OCI-LY1 (cell line): Measurements from ENCODE around the gene ABR.

Source experiments
- CTCF ChIP-seq: fragments of 200-600 bp; sonication (generic), shearing (Covaris generic); IDR thresholded peaks from 2 replicates; pipeline ENCODE4 v1.5.1; 2017; ENCODE audit warnings: mild to moderate bottlenecking, antibody characterized with exemption, low read length, moderate library complexity, mixed read lengths
- EZH2 ChIP-seq: fragments of 200-600 bp; sonication (generic), shearing (Covaris generic); IDR thresholded peaks from 2 replicates; pipeline ENCODE4 v1.8.0; 2017; ENCODE audit warnings: borderline replicate concordance, mixed run types, mild to moderate bottlenecking, antibody characterized with exemption, low read length, moderate library complexity, mixed read lengths

- TF ChIP-seq CTCF = no peak
- no peak for TF ChIP-seq EZH2
Observed at GRCh38 chr17:987931-988330, 191.8 kb downstream of the ABR start.
